ENCODE data around the gene KRT25. TPM values are rescaled to one million over a fixed set of nuclear protein-coding genes. Genes with fewer than 3 reads are reported as not detected.

KRT25 gene
- not detected in 2 replicates for total RNA-seq (2021)
- Bru-seq, nascent RNA: not detected
- not detected for BruChase-seq, experiment 1, labeled RNA remaining after a 2-hour chase
- not detected for BruChase-seq, experiment 2, labeled RNA remaining after a 6-hour chase
- long read RNA-seq: 0 reads

GRCh38 chr17:40755231-40755630 lies at the start of gene KRT25:
TSS of gene KRT25 (minus strand) at chr17:40755331. CDS start at chr17:40755271, 60 bp downstream.
- intact Hi-C loops (cut with micrococcal nuclease; ENCODE audit: unreplicated experiment): no loop called here
- Histone ChIP-seq H3K79me2 (ENCODE audit: low read depth) (no peaks in the 10 kb centered on the region), H3K27ac (no peak within 1 kb of the TSS), H4K20me1 (ENCODE audit: insufficient read depth) (no peaks in the 10 kb centered on the region), H3K4me3 (no peak within 1 kb of the TSS), H3K4me2 (no peak within 1 kb of the TSS), H3K9me3 (ENCODE audit: insufficient read depth, low read depth) (peaks cover 9% of the 10 kb centered on the region), H2AFZ (no peak within 1 kb of the TSS), H3K9me2 (ENCODE audit: insufficient read depth) (no peaks in the 10 kb centered on the region; the same call in 1 of the 2 replicates), H3F3A (ENCODE audit: insufficient read depth, low read depth) (no peaks in the 10 kb centered on the region), H3K36me3 (ENCODE audit: low read depth) (no peaks in the 10 kb centered on the region), H3K27me3 (ENCODE audit: insufficient read depth, low read depth) (no peaks in the 10 kb centered on the region), H3K4me1 (replicated peaks; ENCODE audit: insufficient read depth) (no peaks in the 10 kb centered on the region)
- POLR2A ChIA-PET (ENCODE audit: unreplicated experiment): interaction anchor here (0.6 kb wide), 1 partner anchor 169 kb away, joined by 3 read pairs; no protein-coding TSS in a partner anchor
- no peak for DNase-seq
- CTCF ChIA-PET: no interaction called here
- no TSS peak for BruUV-seq (replicated peaks)
- no peak for TF ChIP-seq CTCF (conservative IDR thresholded peaks at IDR 0.05)
- TF ChIP-seq EZH2 (IDR thresholded peaks at IDR 0.05; ENCODE audit: low read depth): no peak

GRCh38 chr17:40803617-40804082 lies 48.5 kb upstream of the KRT25 start:
- peaks cover 9% of the 10 kb centered on the region for H3K4me1 ChIP-seq (replicated peaks; ENCODE audit: insufficient read depth)
- no peak overlapping the region for H3K4me3 ChIP-seq
- H2AFZ ChIP-seq: no peak overlapping the region
- H4K20me1 ChIP-seq (ENCODE audit: insufficient read depth): no peaks in the 10 kb centered on the region
- H3K9me3 ChIP-seq (ENCODE audit: insufficient read depth, low read depth): no peaks in the 10 kb centered on the region; the same call in 1 of the 2 replicates
- H3K27ac ChIP-seq: 0 out of 2 replicates have a peak overlapping the region, but pooled peaks have one; percentile 18
- TF ChIP-seq EZH2 (IDR thresholded peaks at IDR 0.05; ENCODE audit: low read depth) (no peak), CTCF (conservative IDR thresholded peaks at IDR 0.05) (peak; percentile 94)
- H3F3A ChIP-seq (ENCODE audit: insufficient read depth, low read depth): peaks cover 9% of the 10 kb centered on the region; the same call in 1 of the 2 replicates
- DNase-seq: peak; percentile 74 to 82
- no TSS peak for BruUV-seq (replicated peaks)
- no peaks in the 10 kb centered on the region for H3K27me3 ChIP-seq (ENCODE audit: insufficient read depth, low read depth)
- ChIA-PET POLR2A (ENCODE audit: unreplicated experiment) (interaction anchor here (0.6 kb wide), 1 partner anchor 745 kb away, joined by 6 read pairs; no protein-coding TSS in a partner anchor), CTCF (interaction anchor here (0.6 to 0.9 kb wide), 2 partner anchors 51 to 53 kb away, joined by 3 read pairs; no protein-coding TSS in a partner anchor)
- no peaks in the 10 kb centered on the region for H3K36me3 ChIP-seq (ENCODE audit: low read depth)
- intact Hi-C loops (cut with micrococcal nuclease; ENCODE audit: unreplicated experiment): loop anchor here (1.0 to 5.0 kb wide), 7 partner anchors 53 to 859 kb away; no protein-coding TSS in a partner anchor
- H3K79me2 ChIP-seq (ENCODE audit: low read depth): no peaks in the 10 kb centered on the region
- no peaks in the 10 kb centered on the region for H3K9me2 ChIP-seq (ENCODE audit: insufficient read depth)
- H3K4me2 ChIP-seq: peak overlapping the region; percentile 8; the same call in 1 of the 2 replicates

- intact Hi-C loops (cut with micrococcal nuclease; ENCODE audit: unreplicated experiment): loop anchor here (5.0 kb wide), 2 partner anchors 606 to 846 kb away; no protein-coding TSS in a partner anchor
- no peak overlapping the region for H2AFZ ChIP-seq
- ChIA-PET CTCF (no interaction called here), POLR2A (ENCODE audit: unreplicated experiment) (no interaction called here)
- H3K4me1 ChIP-seq (replicated peaks; ENCODE audit: insufficient read depth): peaks cover 9% of the 10 kb centered on the region
- no peak overlapping the region for H3K4me3 ChIP-seq
- H3K27ac ChIP-seq: no peak overlapping the region
- no peaks in the 10 kb centered on the region for H3K36me3 ChIP-seq (ENCODE audit: low read depth)
- TF ChIP-seq CTCF (conservative IDR thresholded peaks at IDR 0.05): no peak
- no peak for TF ChIP-seq EZH2 (IDR thresholded peaks at IDR 0.05; ENCODE audit: low read depth)
- H3K9me2 ChIP-seq (ENCODE audit: insufficient read depth): no peaks in the 10 kb centered on the region
- no peaks in the 10 kb centered on the region for H3K27me3 ChIP-seq (ENCODE audit: insufficient read depth, low read depth)
- no peaks in the 10 kb centered on the region for H3K79me2 ChIP-seq (ENCODE audit: low read depth)
- H3F3A ChIP-seq (ENCODE audit: insufficient read depth, low read depth): peaks cover 9% of the 10 kb centered on the region; the same call in 1 of the 2 replicates
- BruUV-seq (replicated peaks): no TSS peak
- no peak for DNase-seq
- no peaks in the 10 kb centered on the region for H4K20me1 ChIP-seq (ENCODE audit: insufficient read depth)
- H3K9me3 ChIP-seq (ENCODE audit: insufficient read depth, low read depth): no peaks in the 10 kb centered on the region; the same call in 1 of the 2 replicates
- no peak overlapping the region for H3K4me2 ChIP-seq
These were observed 46.0 kb upstream of the KRT25 start for GRCh38 chr17:40801157-40801556.
